ENCODE data around the gene KISS1R.
A peak's percentile ranks its signal among the peaks of the same experiment; 100 is the strongest.

Gene KISS1R

GRCh38 chr19:925087-925525 lies 8.0 kb downstream of the KISS1R start:
- DNase-seq = peak; percentile 80 to 83

- peak; percentile 80 to 83 for DNase-seq
These were observed 8.6 kb downstream of the KISS1R start, which contains the start of gene ARID3A for GRCh38 chr19:925526-926322. Gene ARID3A, plus strand, starts transcription at chr19:926035. Its CDS starts 3,494 bp downstream, at chr19:929529.

GRCh38 chr19:926323-926588 lies 9.1 kb downstream of the KISS1R start:
- no peak for DNase-seq

- DNase-seq = peak; percentile 65 to 81
These were observed 9.6 kb downstream of the KISS1R start for GRCh38 chr19:926589-927350.

- no peak for DNase-seq
These were observed 10.2 kb downstream of the KISS1R start for GRCh38 chr19:927351-927779.

GRCh38 chr19:927780-928401 lies 10.8 kb downstream of the KISS1R start:
- DNase-seq = no peak

GRCh38 chr19:928471-929202 lies 11.5 kb downstream of the KISS1R start:
- no peak for DNase-seq

- no peak for DNase-seq
These were observed 12.2 kb downstream of the KISS1R start for GRCh38 chr19:929203-929890.

GRCh38 chr19:929891-930258 lies 12.7 kb downstream of the KISS1R start:
- no peak for DNase-seq

- no peak for DNase-seq
These were observed 14.9 kb downstream of the KISS1R start for GRCh38 chr19:931860-932647.

GRCh38 chr19:932648-933552 lies 15.8 kb downstream of the KISS1R start:
- no peak for DNase-seq

- no peak for DNase-seq
These were observed 16.4 kb downstream of the KISS1R start for GRCh38 chr19:933553-933882.

GRCh38 chr19:934197-934840 lies 17.2 kb downstream of the KISS1R start:
- DNase-seq = no peak

GRCh38 chr19:934865-935479 lies 17.8 kb downstream of the KISS1R start:
- no peak for DNase-seq

GRCh38 chr19:936175-936546 lies 19.0 kb downstream of the KISS1R start:
- no peak for DNase-seq

- no peak for DNase-seq
These were observed 20.1 kb downstream of the KISS1R start for GRCh38 chr19:937259-937694.

- DNase-seq = no peak
These were observed 21.2 kb downstream of the KISS1R start for GRCh38 chr19:938233-938923.

GRCh38 chr19:939439-939838 lies 22.3 kb downstream of the KISS1R start:
- no peak for DNase-seq

GRCh38 chr19:939922-940321 lies 22.8 kb downstream of the KISS1R start:
- no peak for DNase-seq
